Astrocyte of the spinal cord (primary cell): ENCODE data around the gene MAP7D3.
"Not testable (repeated sequence)": the region's sequence is repeated elsewhere in the genome, so short reads cannot be mapped to it uniquely, and the experiment has no call there.

Experiments used
- DNase-seq: peaks from one replicate; pipeline ENCODE4 v3.0.0; 2011; ENCODE audit warnings: low read depth, low spot score
- H3K4me3 ChIP-seq: 2 replicates; pipeline ENCODE4 v1.5.1; 2011; ENCODE audit warnings: low read depth, mild to moderate bottlenecking, low read length, moderate library complexity
- in situ Hi-C: cut with HindIII; loops from 2 replicates; pipeline ENCODE4 v1.10.0; 2017; ENCODE audit warnings: low sequenced_read_pairs
- TF ChIP-seq, protein P1 (sequence below): IDR thresholded peaks from 2 replicates; pipeline ENCODE4 v1.5.1; 2012; ENCODE audit warnings: low read depth, mild to moderate bottlenecking, low read length, inconsistent platforms

The MAP7D3 gene

DNA sequence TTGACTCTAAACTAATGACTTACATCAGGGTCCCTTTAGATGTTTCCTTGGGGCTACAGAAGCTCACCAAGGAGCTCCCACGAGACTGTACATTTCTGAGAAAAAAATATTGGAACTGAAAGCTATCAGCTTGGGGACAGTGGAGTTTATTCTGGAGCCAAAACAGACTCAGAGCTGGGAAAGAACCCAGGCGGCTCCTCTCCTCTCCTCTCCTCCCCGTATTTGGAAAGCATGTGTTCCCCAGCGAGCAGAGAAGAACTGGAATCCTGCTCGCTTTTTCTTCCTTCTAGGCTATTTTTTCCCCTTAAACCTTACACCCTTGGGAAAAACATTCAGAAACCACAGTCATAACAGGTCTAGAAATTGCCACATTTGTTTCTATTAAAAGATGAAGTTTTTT, 4.3 kb upstream of the MAP7D3 start:
- DNase-seq, result no peak
- TF ChIP-seq, protein P1, sequence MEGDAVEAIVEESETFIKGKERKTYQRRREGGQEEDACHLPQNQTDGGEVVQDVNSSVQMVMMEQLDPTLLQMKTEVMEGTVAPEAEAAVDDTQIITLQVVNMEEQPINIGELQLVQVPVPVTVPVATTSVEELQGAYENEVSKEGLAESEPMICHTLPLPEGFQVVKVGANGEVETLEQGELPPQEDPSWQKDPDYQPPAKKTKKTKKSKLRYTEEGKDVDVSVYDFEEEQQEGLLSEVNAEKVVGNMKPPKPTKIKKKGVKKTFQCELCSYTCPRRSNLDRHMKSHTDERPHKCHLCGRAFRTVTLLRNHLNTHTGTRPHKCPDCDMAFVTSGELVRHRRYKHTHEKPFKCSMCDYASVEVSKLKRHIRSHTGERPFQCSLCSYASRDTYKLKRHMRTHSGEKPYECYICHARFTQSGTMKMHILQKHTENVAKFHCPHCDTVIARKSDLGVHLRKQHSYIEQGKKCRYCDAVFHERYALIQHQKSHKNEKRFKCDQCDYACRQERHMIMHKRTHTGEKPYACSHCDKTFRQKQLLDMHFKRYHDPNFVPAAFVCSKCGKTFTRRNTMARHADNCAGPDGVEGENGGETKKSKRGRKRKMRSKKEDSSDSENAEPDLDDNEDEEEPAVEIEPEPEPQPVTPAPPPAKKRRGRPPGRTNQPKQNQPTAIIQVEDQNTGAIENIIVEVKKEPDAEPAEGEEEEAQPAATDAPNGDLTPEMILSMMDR, result no peak

DNA sequence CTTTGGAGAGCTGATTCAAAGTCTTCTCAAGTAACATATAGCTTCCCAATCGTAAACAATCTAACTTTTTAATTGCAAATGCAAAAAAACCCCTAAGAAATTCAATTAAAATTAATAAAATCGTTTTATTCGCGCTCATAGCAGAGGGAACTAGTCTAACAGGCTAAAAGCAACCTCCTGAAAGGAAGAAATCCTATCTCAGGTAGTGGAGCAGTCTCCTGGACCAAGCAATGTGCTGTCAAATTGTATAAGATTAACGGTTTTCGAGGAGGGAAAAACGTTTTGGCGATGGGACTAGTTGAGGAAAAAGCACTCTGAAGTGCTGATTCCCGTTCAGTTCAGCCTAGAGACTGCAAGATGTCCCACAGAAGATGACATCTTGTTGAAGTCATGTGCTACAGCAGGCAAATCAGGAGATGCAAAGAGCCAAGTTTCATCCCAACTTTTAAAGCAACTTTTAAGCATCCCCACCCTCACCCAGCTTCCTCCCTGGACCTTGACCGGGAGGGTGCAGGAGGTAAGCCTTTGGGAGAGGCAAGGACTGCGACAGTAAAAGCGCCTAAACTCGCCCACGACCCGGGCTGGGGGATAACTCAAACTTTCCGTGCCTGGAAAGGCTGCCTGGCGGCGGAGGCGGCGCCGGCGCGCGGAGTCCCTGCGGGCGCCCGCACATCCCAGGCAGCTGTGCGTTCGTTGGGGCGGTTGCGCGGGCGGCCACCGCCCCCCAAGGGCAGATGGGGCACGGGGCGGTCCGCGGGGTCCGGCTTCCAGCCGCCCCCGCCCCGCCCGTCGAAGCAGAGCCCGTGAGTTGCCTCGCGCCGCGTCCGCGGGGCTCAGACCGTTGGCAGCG, 784 bp downstream of the MAP7D3 start:
- in situ Hi-C loops, result no loop called here
- H3K4me3 ChIP-seq, result peak overlapping the region; percentile 51
- TF ChIP-seq, protein P1, result no peak
- DNase-seq, result no peak

More for the DNA sequence above, 4.3 kb upstream of the MAP7D3 start:
- in situ Hi-C loops, result no loop called here
- no peak overlapping the region for H3K4me3 ChIP-seq

GRCh38 chrX:136246201-136246600, 5.0 kb downstream of the MAP7D3 start:
- TF ChIP-seq, protein P1, result no peak
- in situ Hi-C loops, result no loop called here
- no peak overlapping the region for H3K4me3 ChIP-seq
- no peak for DNase-seq

DNA sequence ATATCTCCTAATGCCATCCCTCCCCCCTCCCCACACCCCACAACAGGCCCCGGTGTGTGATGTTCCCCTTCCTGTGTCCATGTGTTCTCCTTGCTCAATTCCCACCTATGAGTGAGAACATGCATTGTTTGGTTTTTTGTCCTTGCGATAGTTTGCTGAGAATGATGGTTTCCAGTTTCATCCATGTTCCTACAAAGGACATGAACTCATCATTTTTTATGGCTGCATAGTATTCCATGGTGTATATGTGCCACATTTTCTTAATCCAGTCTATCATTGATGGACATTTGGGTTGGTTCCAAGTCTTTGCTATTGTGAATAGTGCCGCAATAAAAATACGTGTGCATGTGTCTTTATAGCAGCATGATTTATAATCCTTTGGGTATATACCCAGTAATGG, 13.4 kb downstream of the MAP7D3 start:
- DNase-seq, H3K4me3 ChIP-seq, in situ Hi-C loops: not testable (repeated sequence)

- TF ChIP-seq, protein P1, result no peak
- in situ Hi-C loops, result no loop called here
- no peak overlapping the region for H3K4me3 ChIP-seq
- no peak for DNase-seq
Observed at GRCh38 chrX:136237074-136237473, 14.1 kb downstream of the MAP7D3 start.

DNA sequence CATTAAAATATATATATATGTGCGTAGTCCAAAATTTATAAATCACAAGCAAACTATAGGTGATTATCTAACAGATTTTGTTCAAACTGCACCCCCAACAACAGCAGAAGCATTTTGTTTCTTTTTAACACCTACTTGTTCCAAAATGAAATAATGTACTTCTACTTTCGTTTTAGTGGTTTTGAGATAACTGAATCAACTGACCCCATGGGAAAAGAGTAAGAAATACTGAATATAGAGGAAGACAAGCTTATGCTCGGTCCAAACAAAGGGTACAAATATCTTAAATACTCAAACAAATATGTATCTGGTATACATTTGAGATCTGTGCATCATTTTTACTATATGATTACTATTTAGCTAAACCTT, 22.4 kb downstream of the MAP7D3 start:
- H3K4me3 ChIP-seq, result no peak overlapping the region
- in situ Hi-C loops, result no loop called here
- TF ChIP-seq, protein P1, result no peak
- no peak for DNase-seq

GRCh38 chrX:136227948-136228838, 23.0 kb downstream of the MAP7D3 start:
- in situ Hi-C loops, result no loop called here
- H3K4me3 ChIP-seq, result no peak overlapping the region
- TF ChIP-seq, protein P1, result no peak
- DNase-seq, result no peak
